Heart left ventricle (tissue), 16 donors: ENCODE results near the gene LARP4B. TPM values are rescaled to one million over a fixed set of nuclear protein-coding genes. Genes with fewer than 3 reads are reported as not detected.

Experiments used
- ATAC-seq, 4 donors: fragments of 200-7000 bp; cut with Tn5 transposase; one replicate each; pipeline ENCODE4 v1.9.1; 2020 to 2022; ENCODE audit warnings: moderate library complexity in 4 of 4, mild to moderate bottlenecking in 3 of 4, moderate number of reproducible peaks in 1 of 4
- DNase-seq, 5 donors: peaks; one replicate each; pipeline ENCODE4 v3.0.0-alpha.2; 2020
- H3K27ac ChIP-seq, 12 donors: fragments of 200-600 bp; sonication (generic) in 4 of 12; one replicate each; pipeline versions ENCODE4 v1.5.0 to v1.8.0; 2016 to 2022; ENCODE audit warnings: mild to moderate bottlenecking in 2 of 12
- H3K27me3 ChIP-seq, 9 donors: fragments of 200-600 bp; sonication (generic) in 2 of 9; one replicate each; pipeline versions ENCODE4 v1.5.1 to v1.8.0; 2016 to 2022; ENCODE audit warnings: mild to moderate bottlenecking in 3 of 9
- H3K36me3 ChIP-seq, 9 donors: fragments of 200-600 bp; sonication (generic) in 2 of 9; one replicate each; pipeline versions ENCODE4 v1.5.0 to v1.8.0; 2018 to 2022; ENCODE audit warnings: mild to moderate bottlenecking in 2 of 9
- H3K4me1 ChIP-seq, 12 donors: fragments of 200-600 bp; sonication (generic) in 4 of 12; one replicate each; pipeline versions ENCODE4 v1.5.0 to v1.8.0; 2016 to 2022; ENCODE audit warnings: mild to moderate bottlenecking in 3 of 12
- H3K4me3 ChIP-seq, 12 donors: fragments of 200-600 bp; sonication (generic) in 4 of 12; one replicate each; pipeline versions ENCODE4 v1.5.0 to v1.8.0; 2017 to 2022; ENCODE audit warnings: mild to moderate bottlenecking in 9 of 12, moderate library complexity in 4 of 12
- H3K9me3 ChIP-seq, 12 donors: fragments of 200-600 bp; sonication (generic) in 4 of 12; one replicate each; pipeline versions ENCODE4 v1.5.0 to v1.8.0; 2016 to 2022; ENCODE audit warnings: mild to moderate bottlenecking in 1 of 12
- CTCF ChIP-seq, 12 donors: fragments of 200-600 bp; sonication (generic) in 4 of 12; IDR thresholded peaks; one replicate each; pipeline versions ENCODE4 v1.5.0 to v1.8.0; 2018 to 2022; ENCODE audit warnings: antibody characterized with exemption in 12 of 12, mild to moderate bottlenecking in 5 of 12
- POLR2A ChIP-seq, 2 donors: fragments of 450-650 bp; IDR thresholded peaks; one replicate each; pipeline ENCODE4 v1.6.1; 2017; ENCODE audit warnings: antibody characterized with exemption in 2 of 2, mild to moderate bottlenecking in 2 of 2, moderate library complexity in 2 of 2
- WGBS, 4 donors: extraction: QIAGEN DNeasy Blood & Tissue Kit in 2 of 4; methylation state at CpG; one replicate each; pipeline versions ENCODE4 v1.1.5 to v1.1.7; 2013 to 2018; 5-methylcytosine and 5-hydroxymethylcytosine counted together
- intact Hi-C, 10 donors: fragments of 100-400 bp; cut with DNase I; formaldehyde crosslinking; loops; one replicate each; pipeline versions ENCODE4 v1.11.1 to v1.14.2; 2022
- polyA plus RNA-seq, 2 donors: library from polyadenylated mRNA; stranded (reverse); fragments of 200-250 nt; gene quantifications; one replicate each; pipeline ENCODE4 v1.2.3, GENCODE V29; 2013
- total RNA-seq, 9 donors: library from RNA; depleted of rRNA in 2 of 9; stranded (reverse); fragments of >200 nt in 2 of 9; fragmentation: NEBNext Ultra II Directional in 3 of 9; extraction: Animal tissue kit (Norgen Biotek cat#: 25700) in 3 of 9; gene quantifications; one replicate each; pipeline versions ENCODE4 v1.1.0 to v1.2.4, GENCODE V29; 2016 to 2023
- donor health status: ischemic (EF 13 %, LVEDD 7.1; RV severe dilation, severe dysfunction).
- donor health status: healthy with polysubstance abuse.
- donor health status: DM: no; HTN: yes; CAD: no.
- donor health status: DM: no; HTN: no; CAD: no.
- donor health status: ischemic (EF 25% LVEDD 6.9; RV normal size, moderate dysfunction).
- donor health status: ischemic (EF 25% LVEDD 5.7; RV mildly dilated, moderate dysfunction).
- donor health status: healthy.
- donor health status: DM: yes; HTN: yes; CAD: no.
- donor health status: ischemic (EF 35%, LVEDD 5.7; RV mildly dilated, moderate dysfunction).
- donor health status: nonischemic (EF 11% LVEDD 7.7; RV severe dilation, severe dysfunction).
- donor health status: DM: yes; HTN: yes; CAD: no.
- donor health status: PGD.
- donor health status: ischemic (EF 29% LVEDD 5.4; RV normal size, mild dysfunction).
- donor health status: nonischemic (EF 23%, LVEDD 6.1; RV moderate dilation, normal function).

Gene LARP4B
- total and polyA plus RNA-seq, 11 donors = 20.1 to 81.1 (median 63.0) TPM

DNA sequence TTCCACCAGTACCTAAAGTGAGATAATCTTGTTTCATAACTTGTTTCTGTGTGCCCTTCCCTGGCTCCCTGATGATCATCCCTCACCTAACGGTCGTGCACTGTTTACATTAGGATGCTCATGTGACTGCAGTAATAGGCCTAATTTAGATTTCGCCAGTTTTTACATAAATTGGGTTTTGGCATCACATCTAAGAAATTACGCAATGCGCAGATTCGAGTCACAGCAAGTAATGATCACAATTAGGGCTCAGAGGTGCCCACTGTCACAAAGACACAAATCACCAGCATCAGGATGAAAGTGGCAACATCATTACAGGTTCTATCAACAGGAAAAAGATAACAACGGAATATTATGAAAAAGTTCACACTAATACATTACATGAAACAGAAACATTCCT lies 94.7 kb downstream of the LARP4B start:
- 79 to 84% (median 83%) methylated on average over 7 of the region's 7 CpGs for WGBS, 4 donors
- DNase-seq = no peak
- TF ChIP-seq POLR2A (IDR thresholded peaks at IDR 0.05) = no peak
- no peak overlapping the region for H3K4me3 ChIP-seq
- no peak overlapping the region for H3K27ac ChIP-seq
- H3K36me3 ChIP-seq = peaks cover 0 to 86% (median 69%) of the 10 kb centered on the region in 9 donors
- no peak for ATAC-seq
- no peaks in the 10 kb centered on the region for H3K9me3 ChIP-seq
- intact Hi-C loops = no loop called here
- no peaks in the 10 kb centered on the region for H3K4me1 ChIP-seq
- H3K27me3 ChIP-seq = no peaks in the 10 kb centered on the region

DNA sequence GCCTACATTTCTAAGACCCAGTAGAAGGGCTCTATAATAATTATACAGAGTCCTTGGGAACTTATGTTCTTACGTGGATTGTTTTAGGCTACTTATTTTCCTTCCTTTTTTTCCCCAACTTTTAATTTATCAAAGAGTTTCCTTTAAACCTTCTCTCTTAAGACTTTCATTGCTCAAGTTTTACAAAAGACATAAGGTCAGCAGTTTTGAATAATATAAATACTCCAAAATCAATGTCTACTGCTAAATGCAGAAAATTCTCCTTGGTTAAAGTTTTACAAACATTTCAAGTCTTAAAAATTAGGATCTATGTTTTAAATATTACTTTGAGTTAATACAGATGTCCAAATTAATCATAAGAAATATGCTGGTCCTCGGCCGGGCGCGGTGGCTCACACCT lies 97.0 kb downstream of the LARP4B start:
- Histone ChIP-seq H3K4me3 (no peak overlapping the region), H3K9me3 (no peaks in the 10 kb centered on the region), H3K27ac (no peak overlapping the region), H3K27me3 (no peaks in the 10 kb centered on the region), H3K4me1 (no peaks in the 10 kb centered on the region), H3K36me3 (peaks cover 0 to 80% (median 66%) of the 10 kb centered on the region in 9 donors)
- ATAC-seq = no peak
- WGBS, 4 donors = 97 to 99% (median 98%) methylated on average over 5 of the region's 5 CpGs
- DNase-seq = no peak
- intact Hi-C loops = no loop called here
- TF ChIP-seq CTCF (IDR thresholded peaks at IDR 0.05) = no peak
- no peak for TF ChIP-seq POLR2A (IDR thresholded peaks at IDR 0.05)

DNA sequence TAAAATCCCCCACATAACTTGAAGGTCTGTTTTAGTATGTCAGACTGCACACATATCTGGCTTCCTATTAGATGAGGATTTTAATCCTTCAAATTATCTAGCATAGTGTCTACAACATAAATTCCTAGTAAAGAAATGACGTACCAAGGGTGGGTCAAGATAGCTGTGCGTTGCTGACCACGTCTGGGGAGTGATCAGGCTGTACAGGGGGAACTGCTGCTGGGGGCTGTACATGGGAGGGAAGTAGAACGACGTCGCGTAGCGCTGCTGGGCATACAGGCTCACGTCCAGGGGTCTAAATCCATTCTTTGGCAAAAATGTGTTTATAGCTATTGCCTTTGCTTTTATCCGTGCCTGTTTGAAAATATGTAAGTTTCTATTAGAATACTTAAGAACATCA lies 102.3 kb downstream of the LARP4B start:
- Histone ChIP-seq H3K9me3 (no peaks in the 10 kb centered on the region), H3K4me3 (no peak overlapping the region), H3K36me3 (peaks cover 2 to 94% (median 80%) of the 10 kb centered on the region in 9 donors), H3K27ac (no peak overlapping the region), H3K4me1 (no peaks in the 10 kb centered on the region), H3K27me3 (no peaks in the 10 kb centered on the region)
- intact Hi-C loops = loop anchor here in 1 of 10 donors (5.0 kb wide), 1 partner anchor 33 kb away; no protein-coding TSS in a partner anchor
- DNase-seq = no peak
- 96 to 99% (median 97%) methylated on average over 10 of the region's 10 CpGs for WGBS, 4 donors
- TF ChIP-seq POLR2A (IDR thresholded peaks at IDR 0.05) (no peak), CTCF (IDR thresholded peaks at IDR 0.05) (no peak)
- no peak for ATAC-seq

DNA sequence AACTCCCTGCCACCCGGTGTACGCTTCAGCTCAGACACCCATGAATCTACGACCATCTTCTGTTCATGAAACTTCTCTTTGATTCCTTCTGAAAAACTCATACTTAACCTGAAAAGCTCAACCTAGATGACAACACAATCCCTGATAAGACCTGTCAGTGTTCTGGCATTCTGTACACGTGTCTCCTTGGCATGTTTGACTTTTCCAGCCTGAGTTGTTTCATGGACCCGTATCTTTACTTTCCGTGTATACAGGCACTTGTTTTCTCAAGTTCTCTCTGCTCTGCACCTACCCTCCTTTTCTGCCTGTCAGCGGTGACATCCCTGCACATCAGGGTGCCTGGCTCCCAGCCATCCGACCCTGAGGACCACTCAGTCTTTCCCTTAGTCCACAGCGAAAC lies 103.3 kb downstream of the LARP4B start:
- Histone ChIP-seq H3K9me3 (no peaks in the 10 kb centered on the region), H3K27me3 (no peaks in the 10 kb centered on the region), H3K27ac (no peak overlapping the region), H3K4me1 (no peaks in the 10 kb centered on the region), H3K4me3 (no peak overlapping the region), H3K36me3 (peaks cover 2 to 94% (median 86%) of the 10 kb centered on the region in 9 donors)
- no peak for TF ChIP-seq CTCF (IDR thresholded peaks at IDR 0.05)
- TF ChIP-seq POLR2A (IDR thresholded peaks at IDR 0.05) = no peak
- intact Hi-C loops = loop anchor here in 1 of 10 donors (5.0 kb wide), 1 partner anchor 34 kb away; no protein-coding TSS in a partner anchor
- no peak for ATAC-seq
- no peak for DNase-seq
- WGBS, 4 donors = 86 to 89% (median 86%) methylated on average over 9 of the region's 9 CpGs

- Histone ChIP-seq H3K4me3 (no peak overlapping the region), H3K27me3 (no peaks in the 10 kb centered on the region), H3K27ac (no peak overlapping the region), H3K36me3 (peaks cover 2 to 99% (median 96%) of the 10 kb centered on the region in 9 donors), H3K4me1 (no peaks in the 10 kb centered on the region), H3K9me3 (no peaks in the 10 kb centered on the region)
- WGBS, 4 donors = 92 to 96% (median 95%) methylated on average over 7 of the region's 7 CpGs
- ATAC-seq = no peak
- no peak for TF ChIP-seq POLR2A (IDR thresholded peaks at IDR 0.05)
- TF ChIP-seq CTCF (IDR thresholded peaks at IDR 0.05) = no peak
- intact Hi-C loops = loop anchor here in 1 of 10 donors (5.0 kb wide), 1 partner anchor 37 kb away; no protein-coding TSS in a partner anchor
- DNase-seq = no peak
These were observed 106.6 kb downstream of the LARP4B start for GRCh38 chr10:824946-825345.
